Stimulated activated naive CD8-positive, alpha-beta T cell treated with anti-CD3 and anti-CD28 coated beads, Interleukin-15, amount 100 ng/mL, for 72 hours (primary cell): Measurements from ENCODE around the gene SPG21.

Experiments
- ATAC-seq: fragments of 150-1000 bp; cut with Tn5 transposase; 2 replicates; pipeline ENCODE4 v1.10.0; 2021; ENCODE audit warnings: mild to moderate bottlenecking, moderate library complexity
- DNase-seq, 2 donors: peaks; one replicate each; pipeline ENCODE4 v3.0.0; 2021 to 2022
- H3K27ac Mint-ChIP-seq, 2 donors: one replicate each; pipeline ENCODE4 v1.8.0; 2022; ENCODE audit warnings: mild to moderate bottlenecking in 2 of 2, mixed read lengths in 2 of 2, moderate library complexity in 2 of 2
- H3K27me3 Mint-ChIP-seq: one replicate; pipeline ENCODE4 v1.8.0; 2022; ENCODE audit warnings: mixed read lengths
- H3K4me1 Mint-ChIP-seq: one replicate; pipeline ENCODE4 v1.8.0; 2022; ENCODE audit warnings: mild to moderate bottlenecking, mixed read lengths
- H3K4me3 Mint-ChIP-seq, 2 donors: one replicate each; pipeline ENCODE4 v1.8.0; 2022; ENCODE audit warnings: mild to moderate bottlenecking in 2 of 2, mixed read lengths in 2 of 2, moderate library complexity in 1 of 2
- H3K9me3 Mint-ChIP-seq, 2 donors: one replicate each; pipeline ENCODE4 v1.8.0; 2022; ENCODE audit warnings: mixed read lengths in 2 of 2

Gene SPG21, protein sequence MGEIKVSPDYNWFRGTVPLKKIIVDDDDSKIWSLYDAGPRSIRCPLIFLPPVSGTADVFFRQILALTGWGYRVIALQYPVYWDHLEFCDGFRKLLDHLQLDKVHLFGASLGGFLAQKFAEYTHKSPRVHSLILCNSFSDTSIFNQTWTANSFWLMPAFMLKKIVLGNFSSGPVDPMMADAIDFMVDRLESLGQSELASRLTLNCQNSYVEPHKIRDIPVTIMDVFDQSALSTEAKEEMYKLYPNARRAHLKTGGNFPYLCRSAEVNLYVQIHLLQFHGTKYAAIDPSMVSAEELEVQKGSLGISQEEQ

GRCh38 chr15:64989416-64990167, at the start of gene SPG21:
TSS of gene SPG21 (minus strand) at chr15:64989914. CDS start at chr15:64983569, 6,345 bp downstream.
- H3K4me3 Mint-ChIP-seq, result peak within 1 kb of the TSS; percentile 97
- H3K4me1 Mint-ChIP-seq, result peaks cover 62% of the 10 kb centered on the region
- peak within 1 kb of the TSS; percentile 97 to 99 for H3K27ac Mint-ChIP-seq
- H3K9me3 Mint-ChIP-seq, result no peaks in the 10 kb centered on the region
- ATAC-seq, result peak; percentile 99
- H3K27me3 Mint-ChIP-seq, result no peaks in the 10 kb centered on the region
- peak; percentile 91 to 92 for DNase-seq

GRCh38 chr15:65038836-65039235, 49.1 kb upstream of the SPG21 start:
- Mint-ChIP-seq H3K27me3 (no peaks in the 10 kb centered on the region), H3K4me1 (no peaks in the 10 kb centered on the region), H3K4me3 (no peak overlapping the region), H3K27ac (no peak overlapping the region), H3K9me3 (no peaks in the 10 kb centered on the region)
- DNase-seq, result no peak
- no peak for ATAC-seq

GRCh38 chr15:65038428-65038827, 48.7 kb upstream of the SPG21 start:
- no peak overlapping the region for H3K27ac Mint-ChIP-seq
- H3K27me3 Mint-ChIP-seq, result peaks cover under 1% of the 10 kb centered on the region
- H3K4me3 Mint-ChIP-seq, result no peak overlapping the region
- ATAC-seq (no peak), DNase-seq (no peak)
- H3K9me3 Mint-ChIP-seq, result no peaks in the 10 kb centered on the region
- peaks cover 3% of the 10 kb centered on the region for H3K4me1 Mint-ChIP-seq

GRCh38 chr15:65037309-65037708, 47.6 kb upstream of the SPG21 start:
- DNase-seq (no peak), ATAC-seq (no peak)
- Mint-ChIP-seq H3K27ac (no peak overlapping the region), H3K4me1 (peaks cover 9% of the 10 kb centered on the region), H3K9me3 (no peaks in the 10 kb centered on the region), H3K4me3 (no peak overlapping the region), H3K27me3 (peaks cover 12% of the 10 kb centered on the region)

DNA sequence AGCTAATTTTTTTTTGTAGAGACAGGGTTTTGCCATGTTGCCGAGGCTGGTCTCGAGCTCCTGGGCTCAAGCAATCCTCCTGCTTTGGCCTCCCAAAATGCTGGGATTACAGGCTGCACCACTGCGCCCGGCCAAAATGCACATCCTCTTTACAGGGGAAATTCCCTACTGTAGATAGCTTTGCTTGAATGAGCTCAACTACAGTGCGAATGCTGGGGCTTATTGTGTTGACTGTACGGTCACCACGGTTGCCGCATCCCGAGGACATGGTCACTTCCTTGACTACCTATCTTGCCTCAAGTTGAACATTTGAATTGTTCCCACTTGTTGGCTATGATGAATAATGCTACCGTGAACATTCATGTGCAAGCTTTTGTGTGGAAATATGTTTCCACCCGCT, 45.0 kb upstream of the SPG21 start:
- ATAC-seq, result no peak
- Mint-ChIP-seq H3K4me1 (peaks cover 9% of the 10 kb centered on the region), H3K4me3 (no peak overlapping the region), H3K9me3 (no peaks in the 10 kb centered on the region), H3K27ac (no peak overlapping the region), H3K27me3 (peaks cover 28% of the 10 kb centered on the region)
- DNase-seq, result no peak

GRCh38 chr15:65033659-65034269, 44.0 kb upstream of the SPG21 start:
- Mint-ChIP-seq H3K9me3 (no peaks in the 10 kb centered on the region), H3K27me3 (peaks cover 28% of the 10 kb centered on the region), H3K4me3 (no peak overlapping the region), H3K4me1 (peaks cover 9% of the 10 kb centered on the region), H3K27ac (no peak overlapping the region)
- DNase-seq, result peak in 1 of 2 donors; percentile 35
- ATAC-seq, result peak; percentile 61

DNA sequence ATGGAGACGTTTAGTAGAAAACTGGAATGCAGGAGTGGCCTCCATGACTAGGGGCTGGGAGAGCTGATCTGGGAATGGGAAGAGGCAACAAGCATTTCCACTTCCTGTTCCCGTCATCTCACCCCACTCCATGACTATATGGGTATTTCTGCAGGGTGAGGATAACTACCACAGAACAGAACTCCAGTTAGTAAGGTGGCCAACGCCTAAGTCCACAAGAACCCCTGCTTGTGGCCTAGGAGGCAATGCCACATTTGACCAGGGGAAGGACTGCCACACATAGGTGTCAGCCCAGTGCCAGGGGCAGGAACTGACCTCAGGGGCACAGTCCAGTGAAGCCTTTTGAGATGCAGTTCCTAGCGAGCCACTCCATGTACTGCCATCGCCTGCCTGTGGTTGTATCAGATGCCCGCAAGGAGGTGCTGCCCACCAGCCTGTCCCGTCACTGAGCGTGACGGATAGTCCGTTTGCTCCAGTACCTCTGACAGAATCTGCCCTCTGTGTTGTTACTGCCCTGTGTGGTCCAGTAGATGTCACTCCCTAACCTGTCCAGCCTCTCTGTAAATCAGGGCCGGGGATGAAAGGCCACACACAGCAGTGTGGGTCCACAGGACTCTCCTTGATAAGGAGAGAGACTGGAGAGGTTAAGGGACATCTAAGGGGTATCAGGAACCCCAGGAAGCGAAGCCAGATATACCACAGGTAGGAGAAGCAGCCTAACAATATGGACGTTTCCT, 43.3 kb upstream of the SPG21 start:
- H3K4me3 Mint-ChIP-seq, result peak overlapping the region; percentile 29 to 36
- DNase-seq (peak; percentile 39 to 49), ATAC-seq (peak; percentile 67)
- peaks cover 15% of the 10 kb centered on the region for H3K4me1 Mint-ChIP-seq
- H3K9me3 Mint-ChIP-seq, result no peaks in the 10 kb centered on the region
- peaks cover 28% of the 10 kb centered on the region for H3K27me3 Mint-ChIP-seq
- no peak overlapping the region for H3K27ac Mint-ChIP-seq

DNA sequence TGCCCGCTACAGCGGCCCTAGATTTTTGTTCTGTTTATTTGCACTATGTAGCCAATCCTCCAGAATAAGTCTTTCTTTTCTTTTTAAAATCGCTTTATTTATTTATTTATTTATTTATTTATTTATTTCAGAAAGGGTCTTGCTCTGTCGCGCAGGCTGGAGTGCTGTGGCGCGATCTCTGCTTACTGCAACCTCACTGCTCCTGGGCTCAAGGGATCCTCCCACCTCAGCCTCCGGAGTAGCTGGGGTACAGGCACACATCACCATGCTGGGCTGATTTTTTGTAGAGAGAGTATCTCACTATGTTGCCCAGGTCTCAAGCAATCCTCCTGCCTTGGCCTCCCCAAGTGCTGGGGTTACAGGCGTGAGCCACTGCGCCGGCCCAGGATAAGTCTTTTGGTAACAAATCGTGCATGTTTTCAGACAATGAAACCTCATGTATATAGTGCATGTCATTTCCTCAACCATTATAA, 40.1 kb upstream of the SPG21 start:
- H3K4me1 Mint-ChIP-seq, result peaks cover 19% of the 10 kb centered on the region
- peaks cover 28% of the 10 kb centered on the region for H3K27me3 Mint-ChIP-seq
- no peaks in the 10 kb centered on the region for H3K9me3 Mint-ChIP-seq
- no peak for ATAC-seq
- no peak overlapping the region for H3K27ac Mint-ChIP-seq
- no peak for DNase-seq
- peak overlapping the region in 1 of 2 donors; percentile 46 for H3K4me3 Mint-ChIP-seq

DNA sequence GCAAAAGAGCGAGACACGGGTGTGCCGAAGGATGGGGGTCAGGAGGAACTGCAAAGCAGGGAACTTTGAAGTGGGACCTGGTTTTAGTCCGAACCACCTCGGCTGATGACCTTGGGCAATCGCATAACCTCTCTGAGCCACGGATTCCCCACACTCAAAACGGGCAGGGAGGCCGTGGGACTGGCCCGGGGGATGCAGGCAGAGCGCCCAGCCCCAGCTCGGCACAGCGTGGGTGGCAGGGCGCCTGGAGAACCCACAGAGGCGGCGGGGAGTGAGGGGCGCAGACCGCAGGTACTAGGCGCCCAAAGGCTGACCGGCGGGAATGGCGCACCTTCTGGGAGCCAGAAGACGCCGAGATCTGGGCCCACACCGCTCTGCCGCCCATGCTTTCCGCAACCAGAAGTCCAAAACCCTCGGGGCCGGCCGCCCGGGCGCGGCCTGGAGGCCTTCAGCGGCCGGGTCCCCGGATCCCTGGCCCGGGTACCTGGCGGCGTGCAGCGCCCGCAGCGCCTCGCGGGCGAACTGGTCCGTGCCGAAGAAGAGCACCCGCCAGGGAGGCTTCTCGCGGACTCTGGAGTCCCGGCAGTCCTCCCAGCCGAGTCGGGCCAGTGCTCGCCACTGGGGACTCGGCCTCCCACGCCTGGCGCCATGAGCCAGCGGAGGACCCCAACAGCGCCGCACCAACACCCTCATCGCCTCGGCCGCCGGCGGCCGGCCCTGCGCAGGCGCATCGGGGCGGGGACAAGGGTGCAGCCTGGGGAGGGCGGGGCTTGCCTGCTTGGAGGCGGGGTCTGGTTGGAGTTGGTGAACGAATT, 39.4 kb upstream of the SPG21 start, which contains the start of gene MTFMT:
Gene MTFMT (minus strand): TSS at position 719 of the 815 bp plus-strand sequence. CDS start 26 bp downstream, at position 693.
- H3K4me1 Mint-ChIP-seq, result peaks cover 19% of the 10 kb centered on the region
- peaks cover 28% of the 10 kb centered on the region for H3K27me3 Mint-ChIP-seq
- no peaks in the 10 kb centered on the region for H3K9me3 Mint-ChIP-seq
- ATAC-seq, result peak; percentile 93
- peak within 1 kb of the TSS; percentile 67 to 84 for H3K27ac Mint-ChIP-seq
- DNase-seq, result peak; percentile 86
- H3K4me3 Mint-ChIP-seq, result peak within 1 kb of the TSS; percentile 85 to 88

DNA sequence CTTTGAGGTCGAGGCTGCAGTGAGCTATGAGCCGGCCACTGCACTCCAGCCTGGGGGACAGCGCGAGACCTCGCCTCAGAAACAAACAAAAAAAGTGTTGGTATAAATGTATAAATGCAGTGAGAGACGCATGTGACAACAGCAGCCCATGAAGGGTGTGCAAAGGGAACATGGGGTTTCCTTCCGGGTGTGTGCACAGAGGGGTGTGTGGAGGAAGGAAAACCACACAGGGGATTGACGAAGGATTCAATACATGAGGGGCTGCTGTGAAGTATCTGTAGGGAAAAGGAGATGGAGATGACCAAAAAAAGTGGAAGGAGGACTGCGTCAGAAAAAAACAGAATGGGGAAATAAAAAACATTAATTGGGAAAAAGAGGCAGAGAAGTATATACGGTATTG, 38.6 kb upstream of the SPG21 start:
- ATAC-seq (no peak), DNase-seq (no peak)
- peak overlapping the region; percentile 67 to 84 for H3K27ac Mint-ChIP-seq
- peaks cover 15% of the 10 kb centered on the region for H3K4me1 Mint-ChIP-seq
- H3K9me3 Mint-ChIP-seq, result no peaks in the 10 kb centered on the region
- H3K4me3 Mint-ChIP-seq, result peak overlapping the region; percentile 85 to 88
- H3K27me3 Mint-ChIP-seq, result peaks cover 26% of the 10 kb centered on the region

DNA sequence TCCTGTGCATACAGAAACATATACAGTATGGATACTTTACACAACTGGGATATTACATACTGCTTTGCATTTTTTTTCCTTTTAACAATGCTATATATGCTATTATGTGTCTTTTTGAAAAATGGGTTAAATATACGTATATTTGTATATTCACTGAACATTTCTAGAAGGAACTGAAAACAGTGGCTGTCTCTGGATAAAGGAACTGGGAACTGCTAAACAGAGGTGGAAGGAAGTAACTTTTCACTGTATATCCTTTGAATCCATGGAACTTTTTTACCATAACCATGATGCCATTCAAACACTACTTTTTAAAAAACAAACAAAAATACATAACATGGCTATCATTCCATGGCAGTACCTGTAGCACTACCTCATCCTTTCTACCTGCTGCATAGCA, 37.9 kb upstream of the SPG21 start:
- DNase-seq (no peak), ATAC-seq (no peak)
- Mint-ChIP-seq H3K4me3 (peak overlapping the region; percentile 85 to 88), H3K27ac (no peak overlapping the region), H3K9me3 (no peaks in the 10 kb centered on the region), H3K4me1 (peaks cover 11% of the 10 kb centered on the region), H3K27me3 (peaks cover 19% of the 10 kb centered on the region)

- Mint-ChIP-seq H3K27me3 (peaks cover 10% of the 10 kb centered on the region), H3K4me1 (peaks cover 11% of the 10 kb centered on the region), H3K4me3 (no peak overlapping the region), H3K9me3 (no peaks in the 10 kb centered on the region), H3K27ac (no peak overlapping the region)
- DNase-seq (no peak), ATAC-seq (no peak)
These were observed 37.0 kb upstream of the SPG21 start for GRCh38 chr15:65026756-65027155.

DNA sequence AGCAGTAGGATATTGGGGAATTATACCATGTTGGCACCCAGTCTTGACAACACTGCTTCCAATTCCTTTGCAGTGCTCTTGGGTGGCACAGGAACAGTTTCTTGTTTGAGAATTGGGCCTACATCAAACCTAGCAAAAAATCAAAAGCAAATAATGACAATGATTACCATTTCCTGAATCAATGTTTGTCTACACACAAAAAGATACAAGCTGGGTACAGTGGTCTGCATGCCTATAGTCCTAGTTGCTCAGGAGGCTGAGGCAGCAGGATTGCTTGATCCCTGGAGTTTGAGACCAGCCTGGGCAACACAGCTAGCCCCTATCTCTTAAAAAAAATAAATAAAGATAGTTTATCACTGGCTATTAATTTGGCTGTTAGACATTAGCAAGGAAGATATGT, 31.8 kb upstream of the SPG21 start:
- no peaks in the 10 kb centered on the region for H3K9me3 Mint-ChIP-seq
- ATAC-seq (no peak), DNase-seq (no peak)
- H3K27me3 Mint-ChIP-seq, result no peaks in the 10 kb centered on the region
- H3K27ac Mint-ChIP-seq, result no peak overlapping the region
- H3K4me3 Mint-ChIP-seq, result no peak overlapping the region
- H3K4me1 Mint-ChIP-seq, result peaks cover 6% of the 10 kb centered on the region

GRCh38 chr15:65020419-65020818, 30.7 kb upstream of the SPG21 start:
- Mint-ChIP-seq H3K27me3 (no peaks in the 10 kb centered on the region), H3K9me3 (no peaks in the 10 kb centered on the region), H3K4me1 (peaks cover 6% of the 10 kb centered on the region), H3K27ac (no peak overlapping the region), H3K4me3 (no peak overlapping the region)
- DNase-seq (no peak), ATAC-seq (peak; percentile 60)
